DMS114 treated with DMSO at 0.1 percent for 48 hours (cell line): ENCODE data around the gene NOS1AP.

ENCODE experiments used
- DNase-seq: peaks from one replicate; lab custom pipeline; 2025; ENCODE audit not compliant: unreplicated experiment; lab: John Stamatoyannopoulos, UW

The NOS1AP gene

DNA sequence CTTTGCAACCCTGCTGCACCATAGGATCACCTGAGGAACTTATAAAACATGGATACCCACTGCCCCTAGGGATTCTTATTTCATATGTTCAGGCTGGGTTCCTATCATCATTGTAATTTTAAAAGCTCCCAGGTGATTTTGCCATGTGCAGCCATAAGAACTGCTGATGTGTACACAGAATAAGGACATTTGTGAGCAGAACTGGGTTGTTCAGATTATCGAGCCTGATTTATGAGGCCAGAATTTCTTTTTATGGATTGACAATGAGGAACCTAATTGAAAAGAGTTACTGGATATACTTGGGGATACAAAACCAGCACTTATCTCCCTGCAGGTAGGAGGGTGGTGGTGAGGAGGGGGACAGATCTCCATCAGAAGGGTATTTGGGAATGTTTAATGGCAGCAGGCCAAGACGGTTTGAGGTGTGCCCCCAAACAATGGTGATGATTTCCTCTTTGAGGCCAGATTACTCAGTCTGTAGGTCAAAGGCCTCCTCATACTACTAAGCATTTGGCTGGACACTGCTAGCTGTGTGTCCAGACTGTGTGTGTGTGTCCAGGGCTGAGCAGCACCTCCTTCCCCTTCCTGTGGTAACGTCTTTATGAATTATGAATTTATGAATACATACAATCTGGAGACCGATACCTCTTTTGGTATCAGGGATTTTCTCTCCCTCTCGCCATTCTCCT, 18.9 kb downstream of the NOS1AP start:
- DNase-seq: no peak

DNA sequence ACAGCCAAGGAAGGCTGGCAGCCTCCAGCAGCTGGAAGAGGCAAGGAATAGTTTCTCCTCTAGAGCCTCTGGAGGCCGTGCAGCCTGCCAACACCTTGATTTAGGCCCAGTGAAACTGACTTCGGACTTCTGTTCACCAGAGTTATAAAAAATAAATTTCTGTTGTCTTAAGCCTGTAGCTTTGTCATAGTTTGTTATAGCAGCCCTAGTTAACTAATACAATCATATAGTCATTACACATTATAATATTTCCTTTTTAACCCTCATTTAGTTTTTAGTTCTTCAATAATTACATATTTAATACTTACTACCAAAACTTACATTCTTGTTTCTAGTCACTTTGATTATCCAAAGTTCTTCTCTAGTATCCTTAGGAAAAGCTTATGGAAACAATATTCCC, 20.3 kb downstream of the NOS1AP start:
- no peak for DNase-seq

GRCh38 chr1:162090378-162090777, 20.9 kb downstream of the NOS1AP start:
- DNase-seq: no peak

DNA sequence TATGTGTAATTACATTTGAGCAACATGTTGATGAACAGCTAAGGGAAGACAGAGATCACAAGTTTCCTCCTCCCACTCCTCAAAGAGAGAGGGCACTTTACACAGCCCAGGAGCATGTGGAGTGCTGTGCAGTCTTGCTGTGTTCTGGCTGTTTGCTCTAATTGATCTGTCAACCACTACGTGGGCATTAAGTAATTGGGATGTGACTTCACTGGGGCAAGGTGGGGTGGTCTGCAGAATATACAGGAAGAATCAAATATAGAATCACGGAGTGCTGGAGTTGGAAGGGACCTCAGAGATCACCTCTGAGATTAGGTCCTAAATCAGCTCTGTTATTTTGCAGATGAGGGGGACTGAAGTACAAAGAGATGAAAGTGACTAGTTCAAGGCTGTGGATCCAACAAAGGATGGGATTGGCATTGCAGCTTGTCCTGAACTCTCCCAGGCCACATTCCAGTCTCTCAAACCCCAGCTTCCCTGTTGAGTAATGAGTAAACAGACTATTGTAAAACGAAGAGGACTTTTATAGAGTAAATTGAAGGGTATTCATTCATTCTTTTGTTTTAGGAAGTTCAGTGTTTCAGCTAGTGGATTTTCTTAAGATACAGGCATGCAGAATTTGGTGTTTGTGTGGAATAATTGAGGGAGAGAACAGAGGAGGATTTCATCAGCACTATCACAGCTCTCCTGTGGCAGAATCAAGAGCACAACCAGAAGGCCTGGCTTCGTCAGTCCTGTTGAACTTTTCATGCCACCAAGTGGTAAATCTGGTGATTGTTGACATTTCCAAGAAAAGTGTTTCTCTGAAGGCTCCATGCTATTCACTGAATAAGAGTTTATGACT, 22.4 kb downstream of the NOS1AP start:
- DNase-seq: no peak

DNA sequence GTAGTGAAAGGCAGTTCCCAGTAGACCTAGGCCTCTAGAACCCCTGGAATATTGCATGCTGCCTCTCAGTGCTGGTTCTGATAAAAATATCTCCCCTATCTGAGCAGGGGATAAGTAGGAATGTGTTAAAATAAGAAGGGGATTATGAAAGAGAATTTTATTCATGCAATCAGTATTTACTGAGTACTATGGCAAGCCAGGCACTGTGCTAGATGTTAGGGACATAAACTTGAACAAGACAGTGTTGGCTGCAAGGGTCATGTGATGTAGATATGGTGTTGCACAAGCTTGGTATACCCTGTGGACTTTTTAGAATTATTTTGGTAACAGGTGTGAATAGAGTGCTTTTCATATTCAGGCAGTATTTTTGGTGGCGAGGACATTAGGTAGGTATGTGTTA, 23.6 kb downstream of the NOS1AP start:
- no peak for DNase-seq

GRCh38 chr1:162094271-162094670, 24.8 kb downstream of the NOS1AP start:
- no peak for DNase-seq

GRCh38 chr1:162094723-162095122, 25.2 kb downstream of the NOS1AP start:
- DNase-seq: no peak

DNA sequence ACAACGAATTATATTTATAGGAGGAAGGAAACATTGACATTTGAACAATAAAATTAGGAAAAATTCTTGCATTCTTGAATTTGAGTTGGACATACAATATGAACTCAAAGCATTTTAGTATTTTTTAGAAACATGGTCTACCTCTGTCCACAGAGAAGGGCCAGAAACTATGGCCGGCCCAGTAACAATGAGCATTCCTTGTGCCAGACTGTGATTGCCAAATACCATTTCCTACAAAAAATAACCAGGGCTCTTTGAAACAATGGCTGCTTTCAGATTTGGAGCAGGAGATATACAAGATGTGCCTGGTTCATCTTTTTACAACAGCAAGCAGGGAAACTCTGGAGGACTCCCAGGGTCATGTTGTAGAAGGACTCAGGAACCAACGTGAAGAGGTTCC, 38.4 kb downstream of the NOS1AP start:
- no peak for DNase-seq

GRCh38 chr1:162108426-162108825, 38.9 kb downstream of the NOS1AP start:
- DNase-seq: no peak

- no peak for DNase-seq
Measured at GRCh38 chr1:162110910-162111309, 41.4 kb downstream of the NOS1AP start.

- no peak for DNase-seq
Measured at GRCh38 chr1:162111572-162111971, 42.1 kb downstream of the NOS1AP start.

DNA sequence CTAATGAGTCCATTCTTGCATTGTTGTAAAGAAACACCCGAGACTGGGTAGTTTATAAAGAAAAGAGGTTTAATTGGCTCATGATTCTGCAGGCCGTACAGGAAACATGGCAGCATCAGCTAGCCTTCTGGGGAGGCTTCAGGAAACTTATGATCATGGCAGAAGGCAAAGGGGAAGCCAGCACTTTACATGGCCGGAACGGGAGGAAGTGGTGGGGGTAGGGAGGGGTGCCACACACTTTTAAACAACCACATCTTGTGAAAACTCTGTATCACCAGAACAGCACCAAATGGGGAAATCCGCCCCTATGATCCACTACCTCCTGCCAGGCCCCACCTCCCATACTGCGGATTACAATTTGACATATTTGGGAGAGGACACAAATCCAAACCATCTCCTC, 43.9 kb downstream of the NOS1AP start:
- no peak for DNase-seq

- no peak for DNase-seq
Measured at GRCh38 chr1:162117039-162117774, 47.7 kb downstream of the NOS1AP start.

- DNase-seq: no peak
Measured at GRCh38 chr1:162118063-162118462, 48.6 kb downstream of the NOS1AP start.

DNA sequence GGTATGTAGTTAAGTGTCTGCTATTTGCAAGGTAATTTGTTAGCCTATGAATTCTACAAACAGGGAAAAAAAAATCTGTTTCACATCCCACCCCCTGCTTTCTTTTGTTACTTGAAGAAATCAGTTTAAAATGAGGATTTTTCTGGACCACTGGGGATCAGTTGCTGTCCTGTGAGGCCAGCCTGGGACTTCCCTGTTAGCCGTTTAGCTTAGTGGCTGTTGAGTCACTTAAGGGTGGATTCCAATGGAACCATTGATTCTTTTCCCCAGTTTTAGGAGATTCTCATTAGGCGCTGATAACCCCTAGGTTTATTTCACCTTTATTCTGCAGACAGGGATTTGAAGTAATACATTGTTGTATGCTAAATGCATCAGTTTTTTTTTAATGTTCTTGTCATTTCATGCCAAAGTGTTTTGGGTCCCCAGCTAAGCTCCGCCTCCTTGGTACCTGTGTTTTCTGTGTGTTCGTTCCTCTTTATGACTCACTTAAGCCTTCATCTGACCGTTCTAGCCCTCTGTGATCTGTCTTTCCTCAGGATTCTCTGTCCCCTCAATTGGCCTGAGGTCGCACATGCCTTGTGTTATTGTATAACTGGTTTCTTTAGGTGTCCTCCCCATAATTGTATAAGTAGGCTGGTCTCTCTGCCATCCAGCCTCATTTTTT, 59.3 kb downstream of the NOS1AP start:
- no peak for DNase-seq

- no peak for DNase-seq
Measured at GRCh38 chr1:162130308-162130707, 60.8 kb downstream of the NOS1AP start.

- no peak for DNase-seq
Measured at GRCh38 chr1:162131400-162132321, 62.2 kb downstream of the NOS1AP start.

DNA sequence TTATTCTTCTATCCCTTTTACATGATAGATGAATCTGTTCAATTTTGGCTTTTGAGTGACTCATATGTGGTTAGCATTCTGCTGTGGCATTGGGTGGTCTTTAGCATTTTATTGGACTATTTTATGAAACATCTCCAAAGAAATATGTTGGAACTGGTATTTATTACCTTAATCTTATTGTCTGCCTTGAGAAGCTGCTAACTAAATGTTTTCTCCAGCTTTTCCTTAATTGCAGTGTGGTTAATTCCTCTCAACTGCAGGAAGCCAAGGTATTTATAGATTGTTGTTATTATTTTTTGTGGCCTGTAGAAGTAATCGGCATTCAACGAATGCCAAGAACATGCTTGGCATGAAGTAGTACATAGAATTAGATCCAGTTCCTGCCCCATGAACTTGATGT, 64.1 kb downstream of the NOS1AP start:
- no peak for DNase-seq

DNA sequence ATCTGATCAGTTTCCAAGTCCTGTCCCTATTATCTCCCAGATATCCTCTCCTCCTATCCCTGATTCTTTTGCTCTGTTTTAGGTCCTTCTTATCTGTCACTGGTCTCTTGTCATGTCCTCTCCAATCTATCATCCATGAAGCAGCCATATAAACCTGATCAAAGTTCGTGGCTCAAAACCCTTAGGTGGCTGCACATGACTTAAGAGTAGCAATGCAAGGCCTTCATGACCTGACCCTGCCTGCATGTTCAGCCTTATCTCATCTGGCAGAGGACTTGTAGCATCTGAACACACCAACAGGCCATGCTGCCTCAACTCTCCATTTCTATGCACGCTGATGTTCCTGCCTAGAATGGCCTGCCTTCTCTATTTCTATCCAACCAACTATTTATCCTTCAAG, 65.2 kb downstream of the NOS1AP start:
- no peak for DNase-seq

DNA sequence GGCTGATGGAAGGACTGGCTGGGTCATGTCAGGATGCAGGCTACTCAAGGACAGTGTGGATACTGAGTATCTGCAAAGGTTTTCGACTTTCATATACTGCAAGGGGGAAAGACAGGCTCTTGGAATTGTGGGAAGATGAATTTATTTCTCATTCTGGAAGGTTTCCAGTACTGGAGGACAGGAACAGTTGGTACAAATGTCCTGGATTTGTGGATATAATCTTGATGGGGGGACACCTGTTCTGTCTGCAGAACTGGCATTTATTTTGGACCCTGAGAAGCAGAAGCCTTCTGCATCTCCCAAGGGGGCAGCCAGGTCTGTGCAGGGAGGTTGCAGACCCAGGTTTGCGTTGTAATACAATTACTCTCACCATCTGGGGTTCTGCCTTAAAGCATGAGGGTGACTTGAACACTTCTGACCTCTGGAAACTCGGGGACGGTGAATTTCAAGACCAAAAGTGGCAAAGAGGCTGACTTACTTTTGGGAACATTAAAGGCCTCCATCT, 65.8 kb downstream of the NOS1AP start:
- DNase-seq: no peak
